ENCODE results near the gene P2RX2. TPM values are rescaled to one million over a fixed set of nuclear protein-coding genes. Genes with fewer than 3 reads are reported as not detected.
A peak's percentile ranks its signal among the peaks of the same experiment; 100 is the strongest.

P2RX2 gene
- total RNA-seq, 1 experiment from 2014 or later = 0.28 TPM

DNA sequence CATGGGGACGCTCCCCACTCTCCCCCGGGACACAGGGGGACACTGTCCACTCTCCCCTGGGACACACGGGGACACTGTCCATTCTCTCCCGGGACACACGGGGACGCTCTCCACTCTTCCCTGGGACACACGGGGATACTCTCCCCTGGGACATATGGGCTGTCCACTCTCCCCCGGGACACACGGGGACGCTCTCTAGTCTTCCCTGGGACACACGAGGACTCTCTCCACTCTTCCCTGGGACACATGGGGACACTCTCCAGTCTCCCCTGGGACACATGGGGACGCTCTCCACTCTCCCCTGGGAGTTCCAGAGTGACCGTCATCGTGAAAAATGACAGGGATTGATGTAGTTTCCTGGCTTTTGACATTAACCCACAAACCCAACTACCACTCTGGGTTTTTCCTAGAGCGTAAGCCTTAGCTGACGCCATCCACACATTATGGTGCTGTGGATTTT, 3.0 kb upstream of the P2RX2 start:
- Histone ChIP-seq H3K27me3 (ENCODE audit: control insufficient read depth, insufficient read depth, low read length) (peaks cover 55% of the 10 kb centered on the region), H3K4me3 (ENCODE audit: insufficient read depth, low read depth, low read length) (no peak overlapping the region), H3K36me3 (replicated peaks; ENCODE audit: control insufficient read depth, insufficient read depth, low read length) (no peaks in the 10 kb centered on the region)
- no peak for DNase-seq

- Histone ChIP-seq H3K4me3 (ENCODE audit: insufficient read depth, low read depth, low read length) (no peak overlapping the region), H3K27me3 (ENCODE audit: control insufficient read depth, insufficient read depth, low read length) (peaks cover 53% of the 10 kb centered on the region), H3K36me3 (replicated peaks; ENCODE audit: control insufficient read depth, insufficient read depth, low read length) (no peaks in the 10 kb centered on the region)
- DNase-seq = no peak
These were observed 1.4 kb upstream of the P2RX2 start for GRCh38 chr12:132617135-132617701.

DNA sequence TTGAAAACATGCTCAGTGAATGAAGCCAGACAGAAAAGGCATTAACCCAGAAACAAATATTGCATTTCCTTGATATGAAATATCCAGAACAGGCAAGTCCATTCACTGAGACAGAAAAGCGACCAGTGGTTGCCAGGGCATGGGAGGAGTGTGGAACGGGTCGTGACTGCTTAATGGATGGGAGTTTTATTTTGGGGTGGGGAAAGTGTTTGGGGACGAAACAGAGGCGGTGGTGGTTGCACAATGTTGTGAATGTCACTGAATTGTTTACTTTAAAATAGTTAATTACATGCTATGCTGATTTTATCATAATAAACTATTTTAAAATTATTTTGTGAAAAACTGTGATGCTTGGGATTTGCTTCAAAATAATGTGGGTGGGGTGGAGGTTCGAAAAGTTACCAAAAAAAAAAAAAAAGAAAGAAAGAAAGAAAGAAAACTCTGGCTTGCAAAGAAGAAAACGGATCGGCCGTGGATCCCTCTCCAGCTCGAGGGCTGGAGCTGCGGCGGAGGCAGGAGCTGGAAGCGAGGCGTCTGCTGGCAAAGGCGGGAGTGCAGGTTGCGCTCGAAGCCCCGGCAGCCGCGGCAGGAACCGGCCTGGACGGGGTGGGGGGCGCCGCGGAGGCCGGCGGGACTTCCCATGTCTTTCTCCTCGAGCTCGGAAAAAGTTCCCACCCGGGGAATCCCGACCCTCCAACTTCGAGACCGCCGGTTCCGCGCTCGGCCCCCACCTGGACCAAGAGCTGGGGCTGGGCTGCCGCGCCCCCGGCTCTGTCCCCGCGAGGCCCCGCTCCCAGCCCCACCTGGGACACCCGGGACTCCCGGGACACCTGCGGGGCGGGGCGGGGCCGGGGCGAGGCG, 524 bp upstream of the P2RX2 start:
- peaks cover 52% of the 10 kb centered on the region for H3K27me3 ChIP-seq (ENCODE audit: control insufficient read depth, insufficient read depth, low read length)
- H3K4me3 ChIP-seq (ENCODE audit: insufficient read depth, low read depth, low read length) = peak overlapping the region; percentile 42
- H3K36me3 ChIP-seq (replicated peaks; ENCODE audit: control insufficient read depth, insufficient read depth, low read length) = no peaks in the 10 kb centered on the region
- DNase-seq = peak; percentile 91

- H3K27me3 ChIP-seq (ENCODE audit: control insufficient read depth, insufficient read depth, low read length) = peaks cover 52% of the 10 kb centered on the region
- no peak for DNase-seq
- H3K4me3 ChIP-seq (ENCODE audit: insufficient read depth, low read depth, low read length) = no peak overlapping the region; the same call in 1 of the 2 replicates
- no peaks in the 10 kb centered on the region for H3K36me3 ChIP-seq (replicated peaks; ENCODE audit: control insufficient read depth, insufficient read depth, low read length)
These were observed 452 bp downstream of the P2RX2 start for GRCh38 chr12:132619071-132619385.

DNA sequence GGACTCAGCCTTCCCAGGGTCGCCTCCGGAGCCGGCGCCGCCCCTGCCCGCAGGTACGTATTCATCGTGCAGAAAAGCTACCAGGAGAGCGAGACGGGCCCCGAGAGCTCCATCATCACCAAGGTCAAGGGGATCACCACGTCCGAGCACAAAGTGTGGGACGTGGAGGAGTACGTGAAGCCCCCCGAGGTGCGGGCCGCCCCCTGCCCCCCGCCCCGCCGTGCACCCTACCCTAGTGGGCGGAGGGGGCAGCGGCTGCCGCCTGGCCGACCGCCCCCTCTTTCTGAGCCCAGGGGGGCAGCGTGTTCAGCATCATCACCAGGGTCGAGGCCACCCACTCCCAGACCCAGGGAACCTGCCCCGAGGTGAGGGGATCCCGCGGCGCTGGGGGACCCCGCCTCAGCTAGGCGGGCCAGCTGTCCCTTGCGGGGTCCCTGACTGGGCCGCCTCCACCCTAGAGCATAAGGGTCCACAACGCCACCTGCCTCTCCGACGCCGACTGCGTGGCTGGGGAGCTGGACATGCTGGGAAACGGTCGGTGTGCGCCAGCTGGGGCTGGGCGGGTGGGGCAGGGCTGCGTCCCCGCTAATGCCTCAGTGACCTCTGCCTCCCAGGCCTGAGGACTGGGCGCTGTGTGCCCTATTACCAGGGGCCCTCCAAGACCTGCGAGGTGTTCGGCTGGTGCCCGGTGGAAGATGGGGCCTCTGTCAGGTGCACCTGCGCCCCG, 973 bp downstream of the P2RX2 start:
- DNase-seq = peak; percentile 89
- Histone ChIP-seq H3K4me3 (ENCODE audit: insufficient read depth, low read depth, low read length) (no peak overlapping the region; the same call in 1 of the 2 replicates), H3K36me3 (replicated peaks; ENCODE audit: control insufficient read depth, insufficient read depth, low read length) (peaks cover 3% of the 10 kb centered on the region; the same call in 1 of the 2 replicates), H3K27me3 (ENCODE audit: control insufficient read depth, insufficient read depth, low read length) (peaks cover 52% of the 10 kb centered on the region)

- Histone ChIP-seq H3K27me3 (ENCODE audit: control insufficient read depth, insufficient read depth, low read length) (peaks cover 48% of the 10 kb centered on the region), H3K36me3 (replicated peaks; ENCODE audit: control insufficient read depth, insufficient read depth, low read length) (peaks cover 8% of the 10 kb centered on the region), H3K4me3 (ENCODE audit: insufficient read depth, low read depth, low read length) (no peak overlapping the region)
- no peak for DNase-seq
These were observed 1.7 kb downstream of the P2RX2 start for GRCh38 chr12:132620113-132620898.

DNA sequence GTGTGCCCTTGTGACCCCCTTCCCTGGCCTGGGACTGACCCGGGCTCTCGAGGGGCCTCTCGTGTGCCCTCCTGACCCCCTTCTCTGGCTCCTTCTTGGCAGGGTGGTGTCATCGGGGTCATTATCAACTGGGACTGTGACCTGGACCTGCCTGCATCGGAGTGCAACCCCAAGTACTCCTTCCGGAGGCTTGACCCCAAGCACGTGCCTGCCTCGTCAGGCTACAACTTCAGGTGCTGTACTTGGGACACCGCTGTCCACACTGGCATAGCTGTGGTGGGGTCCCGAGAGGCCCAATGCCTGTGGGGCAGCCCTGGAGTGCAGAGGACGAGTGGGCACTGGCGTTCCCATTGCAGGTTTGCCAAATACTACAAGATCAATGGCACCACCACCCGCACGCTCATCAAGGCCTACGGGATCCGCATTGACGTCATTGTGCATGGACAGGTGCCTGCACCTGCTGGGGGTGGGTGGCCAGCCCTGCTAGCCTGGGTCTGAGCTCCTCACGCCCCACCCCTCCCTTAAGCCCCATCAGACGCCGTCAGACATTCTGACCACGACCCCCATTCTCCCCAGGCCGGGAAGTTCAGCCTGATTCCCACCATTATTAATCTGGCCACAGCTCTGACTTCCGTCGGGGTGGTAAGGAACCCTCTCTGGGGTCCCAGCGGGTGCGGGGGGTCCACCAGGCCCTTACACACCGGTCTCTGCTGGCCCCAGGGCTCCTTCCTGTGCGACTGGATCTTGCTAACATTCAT, 2.5 kb downstream of the P2RX2 start:
- H3K4me3 ChIP-seq (ENCODE audit: insufficient read depth, low read depth, low read length) = no peak overlapping the region
- DNase-seq = no peak
- H3K27me3 ChIP-seq (ENCODE audit: control insufficient read depth, insufficient read depth, low read length) = peaks cover 40% of the 10 kb centered on the region
- peaks cover 13% of the 10 kb centered on the region for H3K36me3 ChIP-seq (replicated peaks; ENCODE audit: control insufficient read depth, insufficient read depth, low read length)

GRCh38 chr12:132621657-132622435, 3.3 kb downstream of the P2RX2 start:
- H3K27me3 ChIP-seq (ENCODE audit: control insufficient read depth, insufficient read depth, low read length) = peaks cover 34% of the 10 kb centered on the region
- H3K4me3 ChIP-seq (ENCODE audit: insufficient read depth, low read depth, low read length) = no peak overlapping the region
- H3K36me3 ChIP-seq (replicated peaks; ENCODE audit: control insufficient read depth, insufficient read depth, low read length) = peaks cover 15% of the 10 kb centered on the region
- DNase-seq = no peak

- Histone ChIP-seq H3K27me3 (ENCODE audit: control insufficient read depth, insufficient read depth, low read length) (peaks cover 27% of the 10 kb centered on the region), H3K36me3 (replicated peaks; ENCODE audit: control insufficient read depth, insufficient read depth, low read length) (peaks cover 15% of the 10 kb centered on the region), H3K4me3 (ENCODE audit: insufficient read depth, low read depth, low read length) (no peak overlapping the region)
- no peak for DNase-seq
These were observed 4.0 kb downstream of the P2RX2 start for GRCh38 chr12:132622437-132623071.

GRCh38 chr12:132623072-132623869, 4.7 kb downstream of the P2RX2 start:
- no peak for DNase-seq
- peaks cover 15% of the 10 kb centered on the region for H3K36me3 ChIP-seq (replicated peaks; ENCODE audit: control insufficient read depth, insufficient read depth, low read length)
- no peak overlapping the region for H3K4me3 ChIP-seq (ENCODE audit: insufficient read depth, low read depth, low read length)
- peaks cover 20% of the 10 kb centered on the region for H3K27me3 ChIP-seq (ENCODE audit: control insufficient read depth, insufficient read depth, low read length)

DNA sequence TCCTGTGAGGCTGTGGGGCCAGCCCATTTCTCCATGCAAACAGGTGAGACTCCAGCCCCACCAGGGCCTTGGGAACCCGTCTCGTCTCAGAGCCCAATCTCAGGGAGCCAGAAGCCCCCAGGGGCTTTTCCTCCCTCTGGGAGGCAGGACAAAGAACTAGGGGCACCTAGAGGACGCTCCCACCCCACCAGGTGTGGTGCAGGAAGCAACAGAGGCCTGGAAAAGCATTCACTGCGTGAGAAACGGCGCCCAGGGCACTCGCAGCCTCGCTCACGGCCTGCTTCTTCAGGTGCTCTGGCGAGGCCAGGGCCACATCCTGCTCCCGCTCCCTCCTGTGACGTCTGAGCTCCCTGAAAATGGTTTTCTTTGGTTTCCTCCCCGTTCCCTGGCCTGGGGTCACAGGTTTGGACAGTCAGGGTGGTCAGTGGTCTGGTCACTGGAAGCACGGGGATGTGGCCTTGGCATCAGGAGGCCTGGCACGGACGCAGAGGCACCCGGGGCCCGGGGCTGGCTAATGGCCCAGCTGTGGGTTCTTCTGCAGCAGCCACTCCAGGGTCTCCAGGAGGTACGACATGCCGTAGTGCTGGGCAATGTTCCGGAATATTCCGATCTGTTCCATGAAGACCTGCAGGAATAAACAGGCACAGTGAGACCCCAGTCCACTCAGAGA, 5.7 kb downstream of the P2RX2 start:
- peaks cover 16% of the 10 kb centered on the region for H3K27me3 ChIP-seq (ENCODE audit: control insufficient read depth, insufficient read depth, low read length)
- no peak for DNase-seq
- no peak overlapping the region for H3K4me3 ChIP-seq (ENCODE audit: insufficient read depth, low read depth, low read length)
- peaks cover 19% of the 10 kb centered on the region for H3K36me3 ChIP-seq (replicated peaks; ENCODE audit: control insufficient read depth, insufficient read depth, low read length)

All from H7 (cell line).